Aorta (tissue), 5 donors: ENCODE measurements around the gene PAX8. TPM values are rescaled to one million over a fixed set of nuclear protein-coding genes. Genes with fewer than 3 reads are reported as not detected.
A peak's percentile ranks its signal among the peaks of the same experiment; 100 is the strongest.

ENCODE experiments used
- ATAC-seq: fragments of 200-7000 bp; cut with Tn5 transposase; one replicate; pipeline ENCODE4 v1.9.1; 2022; ENCODE audit warnings: moderate library complexity; ENCODE audit not compliant: low FRiP score
- DNase-seq, 2 donors: peaks; one replicate each; pipeline ENCODE4 v3.0.0-alpha.2; 2020
- H3K27ac ChIP-seq, 2 donors: one replicate each; pipeline ENCODE4 v1.5.1; 2013; ENCODE audit warnings: low read length in 2 of 2, mild to moderate bottlenecking in 2 of 2, moderate library complexity in 2 of 2, control low read depth in 1 of 2, inconsistent platforms in 1 of 2, low read depth in 1 of 2
- H3K27me3 ChIP-seq, 2 donors: one replicate each; pipeline ENCODE4 v1.6.1; 2013; ENCODE audit warnings: control low read depth in 1 of 2, low read length in 1 of 2, mild to moderate bottlenecking in 1 of 2, moderate library complexity in 1 of 2; ENCODE audit not compliant: insufficient read depth in 2 of 2, control insufficient read depth in 1 of 2
- H3K36me3 ChIP-seq, 2 donors: one replicate each; pipeline ENCODE4 v1.6.1; 2013; ENCODE audit warnings: control low read depth in 1 of 2, low read length in 1 of 2, mild to moderate bottlenecking in 1 of 2; ENCODE audit not compliant: insufficient read depth in 2 of 2, control insufficient read depth in 1 of 2
- H3K4me1 ChIP-seq, 2 donors: one replicate each; pipeline ENCODE4 v1.6.1; 2013; ENCODE audit warnings: low read length in 2 of 2, control low read depth in 1 of 2, mild to moderate bottlenecking in 1 of 2, moderate library complexity in 1 of 2; ENCODE audit not compliant: insufficient read depth in 2 of 2, control insufficient read depth in 1 of 2
- H3K4me3 ChIP-seq, 2 donors: one replicate each; pipeline ENCODE4 v1.5.1; 2013; ENCODE audit warnings: low read length in 2 of 2, control low read depth in 1 of 2, mild to moderate bottlenecking in 1 of 2
- H3K9me3 ChIP-seq: one replicate; pipeline ENCODE4 v1.6.1; 2013; ENCODE audit warnings: mild to moderate bottlenecking, low read length; ENCODE audit not compliant: control insufficient read depth
- WGBS, 2 donors: extraction: QIAGEN DNeasy Blood & Tissue Kit; methylation state at CpG; one replicate each; pipeline ENCODE4 v1.1.7; 2013; 5-methylcytosine and 5-hydroxymethylcytosine counted together
- intact Hi-C, 2 donors: fragments of 100-400 bp; cut with DNase I; formaldehyde crosslinking; loops; one replicate each; pipeline versions ENCODE4 v1.14.2 to v1.15.0; 2022
- polyA plus RNA-seq, 2 donors: library from polyadenylated mRNA; stranded (reverse); fragments of 200-250 nt; gene quantifications; one replicate each; pipeline ENCODE4 v1.2.3, GENCODE V29; 2013
- total RNA-seq, 2 donors: library from RNA; stranded (reverse); fragmentation: NEBNext Ultra II Directional; extraction: Animal tissue kit (Norgen Biotek cat#: 25700); gene quantifications; one replicate each; pipeline ENCODE4 v1.2.1, GENCODE V29; 2021
- donor health status: healthy with polysubstance abuse.
- donor health status: Bipolar disorder and iron deficiency.
- donor health status: DM: no; HTN: no; CAD: no.
- donor health status: DM: no; HTN: no; CAD: no.
- donor health status: DM: yes; HTN: yes; CAD: no.

The PAX8 gene
- total and polyA plus RNA-seq, 4 donors = 0.45 to 1.00 (median 0.87) TPM; not detected in 1

DNA sequence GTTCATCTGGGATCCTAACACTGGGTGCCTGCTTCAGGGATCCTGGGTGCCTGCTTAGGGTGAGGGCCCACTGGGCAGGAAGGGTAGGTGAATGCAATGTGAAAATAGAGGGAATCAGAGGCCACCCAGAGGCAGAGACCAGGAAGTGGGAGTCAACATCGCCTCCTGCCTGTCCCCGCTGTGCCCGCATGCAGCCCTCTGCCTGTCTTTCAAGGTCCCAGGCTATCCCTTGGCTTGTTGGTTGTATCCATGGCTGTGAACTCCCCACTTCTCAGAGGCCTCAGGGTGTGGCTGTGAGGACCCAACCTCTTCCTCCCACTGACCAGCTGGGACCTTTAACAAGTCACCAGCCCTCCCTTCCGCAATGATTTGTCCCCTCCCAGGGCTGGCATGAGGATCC is 78.5 kb downstream of the PAX8 start:
- Histone ChIP-seq H3K9me3 (no peaks in the 10 kb centered on the region), H3K4me3 (no peak overlapping the region), H3K36me3 (no peaks in the 10 kb centered on the region), H3K4me1 (no peaks in the 10 kb centered on the region), H3K27me3 (no peaks in the 10 kb centered on the region), H3K27ac (no peak overlapping the region)
- ATAC-seq (no peak), DNase-seq (peak; percentile 34 to 65)
- intact Hi-C loops = loop anchor here in 1 of 2 donors (5.0 kb wide), 1 partner anchor 42 kb away; no protein-coding TSS in a partner anchor
- 91 to 95% methylated on average over 4 of the region's 4 CpGs for WGBS, 2 donors

DNA sequence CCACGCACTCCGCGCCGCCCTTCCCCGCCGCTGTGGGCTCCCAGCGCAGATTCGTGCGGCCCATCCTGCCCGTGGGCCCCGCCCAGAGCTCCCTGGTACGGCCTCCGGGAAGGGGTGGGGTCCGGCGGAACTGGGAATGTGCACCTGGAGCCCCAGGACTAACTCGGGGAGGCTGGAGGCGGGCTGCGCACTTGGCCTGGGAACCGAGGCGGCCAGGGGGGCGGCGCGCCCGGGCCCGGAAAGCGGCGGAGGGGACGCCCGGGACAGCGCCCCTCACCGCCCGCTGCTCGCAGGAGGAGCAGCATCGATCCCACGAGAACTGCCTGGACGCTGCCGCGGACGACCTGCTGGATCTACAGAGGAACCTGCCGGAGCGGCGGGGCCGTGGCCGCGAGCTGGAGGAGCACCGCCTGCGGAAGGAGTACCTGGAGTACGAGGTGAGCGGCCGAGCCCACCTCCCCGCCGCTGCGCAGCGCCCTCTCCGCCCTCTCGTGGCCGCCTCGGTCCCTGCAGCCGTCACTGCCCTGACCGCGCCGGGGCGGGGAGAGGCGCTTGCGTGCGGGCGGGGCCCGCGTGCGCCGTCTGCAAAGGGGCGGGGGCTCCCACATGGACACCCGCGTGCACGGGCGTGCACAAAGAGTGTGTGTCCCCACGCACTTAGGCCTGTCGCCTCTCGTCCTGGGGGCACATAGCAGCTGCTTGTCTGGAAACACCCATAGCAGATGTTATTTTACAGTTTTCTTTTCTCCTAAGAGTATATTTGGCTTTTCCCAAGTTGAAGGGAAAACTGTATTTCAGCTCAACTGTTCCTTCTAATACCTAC is 79.7 kb downstream of the PAX8 start:
- no peaks in the 10 kb centered on the region for H3K27me3 ChIP-seq
- no peaks in the 10 kb centered on the region for H3K36me3 ChIP-seq
- DNase-seq = peak; percentile 86 to 93
- peak overlapping the region; percentile 61 to 81 for H3K4me3 ChIP-seq
- intact Hi-C loops = loop anchor here in 1 of 2 donors (5.0 kb wide), 1 partner anchor 62 kb away; no protein-coding TSS in a partner anchor
- peak; percentile 93 for ATAC-seq
- no peak overlapping the region for H3K27ac ChIP-seq
- 2% methylated on average over 52 to 79 of the region's 79 CpGs for WGBS, 2 donors
- H3K9me3 ChIP-seq = no peaks in the 10 kb centered on the region
- no peaks in the 10 kb centered on the region for H3K4me1 ChIP-seq

DNA sequence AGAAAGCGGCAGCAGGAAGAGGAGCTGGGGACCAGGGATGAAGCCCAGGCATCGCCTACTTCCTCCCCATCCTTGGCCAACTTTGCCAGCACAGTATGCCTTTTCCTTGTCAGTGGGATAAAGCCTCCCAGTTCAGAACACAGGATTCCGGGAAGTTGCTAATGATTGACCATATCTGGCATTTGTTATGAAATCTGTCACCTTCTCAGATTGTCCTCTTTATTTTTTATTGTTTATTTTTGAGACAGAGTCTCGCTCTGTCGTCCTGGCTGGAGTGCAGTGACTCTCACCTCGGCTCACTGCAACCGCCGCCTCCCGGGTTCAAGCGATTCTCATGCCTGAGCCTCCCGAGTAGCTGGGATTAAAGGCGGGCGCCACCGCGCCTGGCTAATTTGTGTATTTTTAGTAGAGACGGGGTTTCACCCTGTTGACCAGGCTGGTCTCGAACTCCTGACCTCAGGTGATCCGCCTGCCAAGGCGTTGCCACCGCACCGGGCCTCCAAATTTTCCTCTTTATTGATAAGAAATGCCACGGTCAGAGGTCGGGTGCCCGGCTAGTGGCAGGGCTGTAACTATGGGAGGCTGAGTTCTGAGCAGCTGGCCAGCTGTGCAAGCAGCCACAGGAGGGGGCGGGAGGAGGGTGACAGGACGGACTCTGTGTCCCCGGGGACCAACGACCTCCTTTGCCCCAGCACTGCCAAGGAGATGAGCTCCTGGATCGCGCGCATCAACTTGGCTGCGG is 80.5 kb downstream of the PAX8 start:
- DNase-seq (no peak), ATAC-seq (peak; percentile 24)
- Histone ChIP-seq H3K36me3 (no peaks in the 10 kb centered on the region), H3K27ac (no peak overlapping the region), H3K4me1 (no peaks in the 10 kb centered on the region), H3K9me3 (no peaks in the 10 kb centered on the region), H3K4me3 (peak overlapping the region; percentile 61 to 81), H3K27me3 (no peaks in the 10 kb centered on the region)
- intact Hi-C loops = loop anchor here in 1 of 2 donors (5.0 kb wide), 1 partner anchor 61 kb away; no protein-coding TSS in a partner anchor
- 66% methylated on average over 30 to 32 of the region's 32 CpGs for WGBS, 2 donors

DNA sequence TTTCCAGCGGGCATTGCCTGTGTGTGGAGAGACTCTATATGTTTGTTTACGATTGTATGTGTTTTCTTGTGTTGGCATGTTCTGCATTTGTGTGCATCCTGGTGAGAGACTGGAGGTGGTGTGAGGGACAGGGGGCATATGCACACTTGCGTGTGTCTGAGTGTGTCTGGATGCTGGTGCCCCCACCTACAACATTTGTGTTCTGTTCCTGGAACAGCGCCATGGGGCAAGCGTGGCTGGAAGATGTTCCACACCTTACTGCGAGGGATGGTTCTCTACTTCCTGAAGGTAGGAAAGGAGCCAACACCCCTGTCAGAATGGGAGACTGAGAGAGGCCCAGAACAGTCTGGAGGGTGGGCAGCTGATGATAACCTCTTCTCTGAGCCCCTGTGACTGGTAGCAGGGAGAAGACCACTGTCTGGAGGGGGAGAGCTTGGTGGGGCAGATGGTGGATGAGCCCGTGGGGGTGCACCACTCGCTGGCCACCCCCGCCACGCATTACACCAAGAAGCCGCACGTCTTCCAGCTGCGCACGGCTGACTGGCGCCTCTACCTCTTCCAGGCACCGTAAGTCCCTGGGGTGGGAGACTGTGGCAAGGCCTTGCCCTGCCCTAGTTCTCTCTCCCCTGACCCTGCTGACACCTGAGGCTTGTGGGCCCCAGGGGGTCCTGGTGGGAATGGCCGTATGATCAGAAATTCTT is 81.2 kb downstream of the PAX8 start:
- Histone ChIP-seq H3K36me3 (no peaks in the 10 kb centered on the region), H3K27me3 (no peaks in the 10 kb centered on the region), H3K4me3 (no peak overlapping the region), H3K27ac (no peak overlapping the region), H3K4me1 (no peaks in the 10 kb centered on the region), H3K9me3 (no peaks in the 10 kb centered on the region)
- ATAC-seq = no peak
- intact Hi-C loops = loop anchor here in 1 of 2 donors (5.0 kb wide), 1 partner anchor 60 kb away; no protein-coding TSS in a partner anchor
- peak in 1 of 2 donors; percentile 68 for DNase-seq
- WGBS, 2 donors = 86 to 93% methylated on average over 17 of the region's 17 CpGs

DNA sequence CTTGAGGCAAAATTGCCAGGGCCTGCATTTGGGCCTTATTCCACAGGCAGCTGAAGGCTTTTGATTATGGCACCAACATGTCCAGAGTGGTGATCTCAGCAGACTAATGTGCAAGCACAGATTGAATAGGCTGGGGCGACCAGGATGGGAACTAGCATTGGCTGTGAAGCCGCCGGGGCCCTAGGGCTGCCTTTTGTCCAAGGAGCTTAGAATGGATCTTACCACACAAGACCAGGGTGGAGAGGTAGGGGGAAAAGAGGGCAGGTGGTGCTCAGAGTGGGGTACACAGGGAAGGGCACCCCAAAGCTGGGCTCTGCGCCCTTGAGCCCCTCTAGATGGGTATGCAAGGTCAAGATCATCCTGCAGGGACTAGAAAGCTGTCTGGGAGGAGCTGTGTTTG is 81.9 kb downstream of the PAX8 start:
- Histone ChIP-seq H3K27me3 (no peaks in the 10 kb centered on the region), H3K36me3 (no peaks in the 10 kb centered on the region), H3K9me3 (no peaks in the 10 kb centered on the region), H3K4me1 (no peaks in the 10 kb centered on the region), H3K4me3 (no peak overlapping the region), H3K27ac (no peak overlapping the region)
- intact Hi-C loops = loop anchor here in 1 of 2 donors (5.0 kb wide), 1 partner anchor 60 kb away; no protein-coding TSS in a partner anchor
- peak in 1 of 2 donors; percentile 35 for DNase-seq
- 87 to 90% methylated on average over 4 of the region's 4 CpGs for WGBS, 2 donors
- no peak for ATAC-seq

DNA sequence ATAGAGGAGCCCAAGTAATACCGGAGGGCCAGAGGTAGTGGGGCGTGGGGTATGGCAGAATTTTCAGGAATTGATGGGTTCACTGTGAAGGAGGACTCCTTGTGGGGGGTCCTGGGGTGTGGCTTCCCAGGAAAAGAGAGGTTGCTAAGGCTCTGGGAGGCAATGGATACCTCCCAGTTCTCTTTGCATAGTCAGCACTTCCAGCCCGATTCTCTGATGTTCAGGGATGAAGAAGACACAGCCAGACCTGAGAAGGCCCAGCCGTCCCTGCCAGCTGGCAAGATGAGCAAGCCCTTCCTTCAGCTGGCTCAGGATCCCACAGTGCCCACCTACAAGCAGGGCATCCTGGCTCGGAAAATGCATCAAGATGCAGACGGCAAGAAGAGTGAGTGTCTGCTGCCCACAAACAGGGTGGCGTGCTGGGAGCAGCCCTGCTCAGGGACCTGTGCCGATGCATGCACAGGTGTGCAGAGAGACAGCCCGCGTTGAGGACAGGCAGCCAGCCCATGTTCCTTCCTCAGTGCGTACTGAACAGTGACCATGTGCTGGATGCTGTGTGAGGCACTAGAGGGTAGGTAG is 82.7 kb downstream of the PAX8 start:
- 89 to 94% methylated on average over 11 of the region's 11 CpGs for WGBS, 2 donors
- no peak overlapping the region for H3K27ac ChIP-seq
- DNase-seq = peak in 1 of 2 donors; percentile 40
- H3K27me3 ChIP-seq = no peaks in the 10 kb centered on the region
- no peaks in the 10 kb centered on the region for H3K4me1 ChIP-seq
- no peak overlapping the region for H3K4me3 ChIP-seq
- no peaks in the 10 kb centered on the region for H3K36me3 ChIP-seq
- H3K9me3 ChIP-seq = no peaks in the 10 kb centered on the region
- intact Hi-C loops = loop anchor here in 1 of 2 donors (5.0 kb wide), 1 partner anchor 59 kb away; no protein-coding TSS in a partner anchor
- no peak for ATAC-seq

DNA sequence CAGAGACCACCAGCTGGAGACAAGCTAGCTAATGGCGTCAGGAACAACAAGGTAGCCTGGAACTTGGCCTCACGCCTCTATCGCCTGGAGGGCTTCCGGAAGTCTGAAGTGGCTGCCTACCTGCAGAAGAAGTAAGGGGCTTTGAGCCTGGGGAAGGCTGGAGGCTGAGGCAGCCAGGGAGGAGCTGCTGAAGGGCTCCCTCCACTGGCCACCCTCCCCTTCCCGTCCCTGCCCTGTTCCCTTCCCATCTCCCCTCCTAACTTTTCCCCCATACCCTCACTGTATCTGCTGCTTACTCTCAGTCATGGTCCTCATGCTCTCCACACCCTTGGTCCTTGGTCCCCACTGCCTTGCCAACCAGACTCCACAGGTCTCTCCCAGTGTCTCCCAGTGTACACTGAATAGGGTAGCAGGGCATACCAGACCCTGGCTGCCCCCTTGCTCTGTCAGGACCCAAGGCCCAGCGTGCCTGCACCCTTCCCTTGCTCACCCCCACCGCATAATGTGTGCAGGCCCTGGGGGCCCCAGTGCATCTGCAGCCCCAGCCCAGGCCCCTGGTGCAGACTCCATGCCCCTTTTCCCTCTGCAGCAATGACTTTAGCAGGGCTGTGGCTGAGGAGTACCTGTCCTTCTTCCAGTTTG is 86.1 kb downstream of the PAX8 start:
- WGBS, 2 donors = 90 to 95% methylated on average over 7 of the region's 7 CpGs
- Histone ChIP-seq H3K4me1 (no peaks in the 10 kb centered on the region), H3K9me3 (no peaks in the 10 kb centered on the region), H3K36me3 (no peaks in the 10 kb centered on the region), H3K27me3 (no peaks in the 10 kb centered on the region), H3K4me3 (no peak overlapping the region), H3K27ac (no peak overlapping the region)
- DNase-seq (no peak), ATAC-seq (no peak)
- intact Hi-C loops = no loop called here

DNA sequence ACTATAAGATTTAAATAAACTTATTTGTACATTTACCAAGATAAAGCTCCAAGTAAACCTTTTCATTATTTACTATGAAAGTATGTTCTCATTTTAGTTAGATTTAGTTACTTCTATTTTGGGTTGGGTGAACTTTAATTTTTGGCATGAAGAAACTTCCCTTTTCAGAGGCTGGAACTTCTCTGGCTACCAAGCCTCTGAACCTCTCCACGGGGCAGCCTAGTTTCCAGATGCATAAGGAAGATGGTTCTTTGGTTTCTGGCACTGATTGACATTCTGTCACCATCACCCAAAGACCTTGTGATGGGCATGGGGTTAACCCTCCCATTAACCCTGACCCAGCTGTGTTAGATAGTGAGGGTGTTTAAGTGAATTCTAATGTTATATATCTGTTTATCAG is 87.8 kb downstream of the PAX8 start:
- no peak for ATAC-seq
- intact Hi-C loops = no loop called here
- Histone ChIP-seq H3K36me3 (no peaks in the 10 kb centered on the region), H3K9me3 (no peaks in the 10 kb centered on the region), H3K27ac (no peak overlapping the region), H3K4me1 (no peaks in the 10 kb centered on the region), H3K27me3 (no peaks in the 10 kb centered on the region), H3K4me3 (no peak overlapping the region)
- DNase-seq = no peak
- WGBS, 2 donors = 4 to 19% methylated on average over 1 of the region's 1 CpG
